ENCODE data around the gene TENM3. TPM values are rescaled to one million over a fixed set of nuclear protein-coding genes. Genes with fewer than 3 reads are reported as not detected.

Gene TENM3
- total and polyA plus RNA-seq, 10 of the 15 experiments (the other 5 are each of a cell fraction or from before 2014, with no cell fraction given), result 0.01 to 1.7 (median 0.08) TPM; not detected in 2

GRCh38 chr4:182343453-182343852, 100.3 kb downstream of the TENM3 start:
- 36% methylated on average over 4 of the region's 4 CpGs for WGBS (ENCODE audit: insufficient coverage, insufficient replicate concordance, low lambda C conversion rate, missing lambda C conversion rate)
- H2AFZ ChIP-seq (ENCODE audit: control insufficient read depth, low read depth, low read length), result no peak overlapping the region
- intact Hi-C loops (cut with micrococcal nuclease; ENCODE audit: unreplicated experiment) (no loop called here), in situ Hi-C loops (cut with MboI) (no loop called here)
- DNase-seq (ENCODE audit: low read depth, low spot score) (no peak), FAIRE-seq (no peak), ATAC-seq (no peak)
- no peaks in the 10 kb centered on the region for H3K79me2 ChIP-seq (ENCODE audit: control insufficient read depth, insufficient read depth, low read length)
- SMC1A ChIA-PET (ENCODE audit: uncharacterized antibody, unreplicated experiment), result no interaction called here
- no peak overlapping the region for H3K4me2 ChIP-seq (ENCODE audit: control insufficient read depth, insufficient read depth)
- RAD21 ChIA-PET (ENCODE audit: unreplicated experiment), result no interaction called here
- H4K20me1 ChIP-seq (ENCODE audit: control insufficient read depth, insufficient read depth), result no peaks in the 10 kb centered on the region
- no peak overlapping the region for H3K4me3 ChIP-seq
- H3K36me3 ChIP-seq (ENCODE audit: control insufficient read depth in 2 of 2, insufficient read depth in 2 of 2, low read length in 1 of 2), result no peaks in the 10 kb centered on the region
- BruUV-seq (replicated peaks), result no TSS peak
- CTCF ChIA-PET, result interaction anchor here (1.0 kb wide), 1 partner anchor 34 kb away, joined by 3 read pairs; no protein-coding TSS in a partner anchor
- no peaks in the 10 kb centered on the region for H3K9me3 ChIP-seq (replicated peaks; ENCODE audit: control insufficient read depth, insufficient read depth, low read length)
- no peak overlapping the region for H3K27ac ChIP-seq (ENCODE audit: control insufficient read depth, insufficient read depth)
- TF ChIP-seq MAX (IDR thresholded peaks at IDR 0.05; ENCODE audit: low read depth, low read length) (no peak), FOXM1 (IDR thresholded peaks at IDR 0.05; ENCODE audit: low read depth, low read length) (no peak), BHLHE40 (IDR thresholded peaks at IDR 0.05; ENCODE audit: borderline replicate concordance in 1 of 2, low read depth in 2 of 2, low read length in 1 of 2) (no peak), TCF3 (IDR thresholded peaks at IDR 0.05; ENCODE audit: borderline replicate concordance, insufficient read depth, low read depth, low read length) (no peak), ZBTB40 (IDR thresholded peaks at IDR 0.05; ENCODE audit: borderline replicate concordance) (no peak), ATF7 (IDR thresholded peaks at IDR 0.05; ENCODE audit: low read depth) (no peak), IRF3 (IDR thresholded peaks at IDR 0.05) (no peak), HDGF (IDR thresholded peaks at IDR 0.05) (no peak), SREBF2 (IDR thresholded peaks at IDR 0.05; ENCODE audit: low read length) (no peak), EZH2 (IDR thresholded peaks at IDR 0.05; ENCODE audit: borderline replicate concordance, control insufficient read depth, low read depth, low read length) (no peak), SMARCA5 (IDR thresholded peaks at IDR 0.05) (no peak), ZBED1 (IDR thresholded peaks at IDR 0.05; ENCODE audit: borderline replicate concordance) (no peak)
- H3K4me1 ChIP-seq (ENCODE audit: control insufficient read depth, insufficient read depth, low read length), result no peaks in the 10 kb centered on the region
- no peaks in the 10 kb centered on the region for H3K27me3 ChIP-seq (replicated peaks in 1 of 2; ENCODE audit: control insufficient read depth in 2 of 2, insufficient read depth in 2 of 2, low read length in 1 of 2)
- POLR2A ChIA-PET, result no interaction called here
- H3K9ac ChIP-seq (ENCODE audit: control insufficient read depth, insufficient read depth, low read length), result no peak overlapping the region

Measured in GM12878 (cell line).